GM12875 (cell line): ENCODE data around the gene PYCR2.

Source experiments
- H3K4me3 ChIP-seq: one replicate; pipeline ENCODE4 v1.5.1; 2011; ENCODE audit warnings: low read depth, low read length, control low read depth
- CTCF ChIP-seq: IDR thresholded peaks from 2 replicates; pipeline ENCODE4 v1.5.1; 2011; ENCODE audit warnings: low read depth, mild to moderate bottlenecking, control low read depth, inconsistent platforms, low read length, moderate library complexity, borderline replicate concordance; ENCODE audit not compliant: insufficient read depth

PYCR2 gene

GRCh38 chr1:225871359-225872074 lies 52.5 kb downstream of the PYCR2 start:
- no peak for TF ChIP-seq CTCF
- H3K4me3 ChIP-seq, result no peak overlapping the region

GRCh38 chr1:225870911-225871310 lies 53.1 kb downstream of the PYCR2 start:
- no peak for TF ChIP-seq CTCF
- H3K4me3 ChIP-seq, result no peak overlapping the region
